OCI-LY7 (cell line): ENCODE measurements around the gene PAPOLB. TPM values are rescaled to one million over a fixed set of nuclear protein-coding genes. Genes with fewer than 3 reads are reported as not detected.

ENCODE experiments used
- BruUV-seq: library from RNA; stranded (reverse); fragments of 400-500 nt; replicated peaks from 2 replicates; lab custom pipeline; 2021; lab: Mats Ljungman, UMichigan
- CTCF ChIA-PET: fragments of 300-600 bp; sonication (Branson Sonifier 250); formaldehyde crosslinking; loops from one replicate; lab custom pipeline; 2022; ENCODE audit warnings: antibody characterized with exemption; ENCODE audit not compliant: unreplicated experiment; lab: Charles Lee
- POLR2A ChIA-PET: fragments of 300-600 bp; sonication (Branson Sonifier 250); formaldehyde crosslinking; loops from one replicate; lab custom pipeline; 2022; ENCODE audit warnings: antibody characterized with exemption; lab: Charles Lee
- DNase-seq: peaks from one replicate; pipeline ENCODE4 v3.0.0-alpha.2; 2015; ENCODE audit warnings: low spot score
- H2AFZ ChIP-seq: fragments of 200-600 bp; sonication (generic), shearing (Covaris generic); 2 replicates; pipeline ENCODE4 v1.6.1; 2014; ENCODE audit warnings: mild to moderate bottlenecking, antibody characterized with exemption, low read length, moderate library complexity
- H3K27ac ChIP-seq: fragments of 200-600 bp; sonication (generic); 2 replicates; pipeline ENCODE4 v1.5.1; 2014; ENCODE audit warnings: mixed run types, low read depth, mild to moderate bottlenecking, moderate library complexity, low read length, inconsistent platforms; ENCODE audit not compliant: poor library complexity, severe bottlenecking
- H3K36me3 ChIP-seq: fragments of 200-600 bp; sonication (generic); 2 replicates; pipeline ENCODE4 v1.6.1; 2014; ENCODE audit warnings: mild to moderate bottlenecking, antibody characterized with exemption, low read length, moderate library complexity, mixed read lengths; ENCODE audit not compliant: insufficient read depth
- H3K4me1 ChIP-seq: fragments of 200-600 bp; sonication (generic); 2 replicates; pipeline ENCODE4 v1.5.1; 2014; ENCODE audit warnings: mild to moderate bottlenecking, low read length; ENCODE audit not compliant: insufficient read depth, poor library complexity, severe bottlenecking
- H3K4me2 ChIP-seq: fragments of 200-600 bp; sonication (generic); 2 replicates; pipeline ENCODE4 v1.6.1; 2014; ENCODE audit warnings: mild to moderate bottlenecking, low read length
- H3K4me3 ChIP-seq: fragments of 200-600 bp; sonication (generic); 2 replicates; pipeline ENCODE4 v1.5.1; 2014; ENCODE audit warnings: mild to moderate bottlenecking, low read depth, low read length; ENCODE audit not compliant: poor library complexity, severe bottlenecking
- H3K79me2 ChIP-seq: fragments of 200-600 bp; sonication (generic); 2 replicates; pipeline ENCODE4 v1.6.1; 2016; ENCODE audit warnings: low read depth, mild to moderate bottlenecking, low read length, moderate library complexity, mixed read lengths; ENCODE audit not compliant: insufficient read depth
- H3K9me2 ChIP-seq: fragments of 200-600 bp; sonication (generic); 2 replicates; pipeline ENCODE4 v1.6.1; 2016; ENCODE audit warnings: mild to moderate bottlenecking, low read length, mixed read lengths; ENCODE audit not compliant: insufficient read depth
- H3K9me3 ChIP-seq: fragments of 200-600 bp; sonication (generic); 2 replicates; pipeline ENCODE4 v1.6.1; 2014; ENCODE audit warnings: mild to moderate bottlenecking, mixed run types, low read length, mixed read lengths
- H4K20me1 ChIP-seq: fragments of 200-600 bp; sonication (generic); 2 replicates; pipeline ENCODE4 v1.6.1; 2014; ENCODE audit warnings: mild to moderate bottlenecking, antibody characterized with exemption, low read length, moderate library complexity, mixed read lengths; ENCODE audit not compliant: insufficient read depth
- EZH2phosphoT487 ChIP-seq: fragments of 200-600 bp; sonication (generic); IDR thresholded peaks from 2 replicates; pipeline ENCODE4 v1.6.1; 2018; ENCODE audit warnings: low read depth, borderline replicate concordance, mild to moderate bottlenecking, mixed run types, antibody characterized with exemption, low read length, moderate library complexity, mixed read lengths
- intact Hi-C: fragments of 100-400 bp; cut with micrococcal nuclease; formaldehyde crosslinking; loops from one replicate; pipeline ENCODE4 v1.10.0; 2022; ENCODE audit not compliant: unreplicated experiment
- total RNA-seq, 2 experiments: library from RNA; depleted of rRNA in 1 of 2; stranded (reverse); fragments of >200 nt in 1 of 2; shearing (Covaris generic) in 1 of 2; gene quantifications; 2 replicates each; pipeline ENCODE4 v1.2.3, GENCODE V29; 2014 to 2022
- TF ChIP-seq, protein P1 (sequence below): fragments of 200-600 bp; sonication (generic); conservative IDR thresholded peaks from 2 replicates; pipeline ENCODE4 v1.5.1; 2014; ENCODE audit warnings: mild to moderate bottlenecking, antibody characterized with exemption, low read length, moderate library complexity, mixed read lengths

PAPOLB gene
- total RNA-seq, 2 experiments from 2014 or later: not detected

DNA sequence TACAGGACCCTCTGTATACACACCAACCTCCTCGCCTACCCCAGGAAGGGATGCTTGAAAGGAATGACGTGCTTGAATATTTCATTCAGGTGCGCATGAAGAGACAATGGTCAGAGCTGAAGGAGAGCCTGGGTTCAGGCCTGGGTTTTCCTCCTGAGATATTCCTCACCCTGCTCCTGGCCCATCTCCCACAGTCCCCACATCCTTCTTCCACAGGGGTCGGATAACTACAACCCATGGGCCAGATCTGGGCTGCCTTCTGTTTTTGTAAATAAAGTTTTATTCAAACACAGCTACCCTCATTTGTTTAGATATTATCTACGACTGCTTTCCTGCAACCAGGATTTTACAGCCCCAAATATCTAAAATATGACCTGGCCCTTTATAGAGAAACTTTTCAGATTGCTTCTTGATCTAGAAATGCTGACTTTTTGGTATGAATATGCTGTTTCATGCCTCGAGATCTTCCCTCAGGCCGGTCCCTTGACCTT, 23.5 kb upstream of the PAPOLB start:
- Histone ChIP-seq H3K4me2 (no peak overlapping the region), H3K36me3 (no peaks in the 10 kb centered on the region), H2AFZ (no peak overlapping the region), H3K27ac (no peak overlapping the region), H3K9me2 (no peaks in the 10 kb centered on the region), H3K79me2 (no peaks in the 10 kb centered on the region), H3K4me1 (no peaks in the 10 kb centered on the region), H4K20me1 (no peaks in the 10 kb centered on the region), H3K9me3 (no peaks in the 10 kb centered on the region), H3K4me3 (no peak overlapping the region)
- no TSS peak for BruUV-seq
- POLR2A ChIA-PET: interaction anchor here (0.6 kb wide), 1 partner anchor 11 kb away, joined by 3 read pairs; no protein-coding TSS in a partner anchor
- CTCF ChIA-PET: no interaction called here
- no peak for TF ChIP-seq EZH2phosphoT487
- TF ChIP-seq, protein P1, sequence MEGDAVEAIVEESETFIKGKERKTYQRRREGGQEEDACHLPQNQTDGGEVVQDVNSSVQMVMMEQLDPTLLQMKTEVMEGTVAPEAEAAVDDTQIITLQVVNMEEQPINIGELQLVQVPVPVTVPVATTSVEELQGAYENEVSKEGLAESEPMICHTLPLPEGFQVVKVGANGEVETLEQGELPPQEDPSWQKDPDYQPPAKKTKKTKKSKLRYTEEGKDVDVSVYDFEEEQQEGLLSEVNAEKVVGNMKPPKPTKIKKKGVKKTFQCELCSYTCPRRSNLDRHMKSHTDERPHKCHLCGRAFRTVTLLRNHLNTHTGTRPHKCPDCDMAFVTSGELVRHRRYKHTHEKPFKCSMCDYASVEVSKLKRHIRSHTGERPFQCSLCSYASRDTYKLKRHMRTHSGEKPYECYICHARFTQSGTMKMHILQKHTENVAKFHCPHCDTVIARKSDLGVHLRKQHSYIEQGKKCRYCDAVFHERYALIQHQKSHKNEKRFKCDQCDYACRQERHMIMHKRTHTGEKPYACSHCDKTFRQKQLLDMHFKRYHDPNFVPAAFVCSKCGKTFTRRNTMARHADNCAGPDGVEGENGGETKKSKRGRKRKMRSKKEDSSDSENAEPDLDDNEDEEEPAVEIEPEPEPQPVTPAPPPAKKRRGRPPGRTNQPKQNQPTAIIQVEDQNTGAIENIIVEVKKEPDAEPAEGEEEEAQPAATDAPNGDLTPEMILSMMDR: no peak
- intact Hi-C loops: no loop called here
- DNase-seq: no peak

DNA sequence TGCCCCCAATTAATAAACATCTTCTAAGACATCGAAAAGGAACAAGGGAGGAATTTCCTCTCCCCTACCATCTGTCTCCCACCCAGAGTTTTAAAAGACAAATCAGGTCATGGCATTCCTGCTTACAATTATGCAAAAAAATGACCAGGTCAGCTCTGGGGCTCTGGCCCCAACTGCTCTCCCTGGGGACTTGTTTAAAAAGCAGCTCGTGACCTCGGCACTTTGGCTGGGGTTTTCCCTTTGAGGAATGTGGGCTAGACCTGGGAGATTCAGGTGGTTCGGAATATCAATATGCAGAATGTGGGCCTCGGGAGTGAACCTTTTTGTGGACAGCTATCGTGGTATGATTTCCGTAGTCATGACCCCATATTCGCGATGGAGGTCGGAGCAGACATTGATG, 22.3 kb upstream of the PAPOLB start:
- no peaks in the 10 kb centered on the region for H3K36me3 ChIP-seq
- DNase-seq: no peak
- H3K9me2 ChIP-seq: no peaks in the 10 kb centered on the region
- H3K79me2 ChIP-seq: no peaks in the 10 kb centered on the region
- no peak overlapping the region for H3K27ac ChIP-seq
- TF ChIP-seq, protein P1: no peak
- no peak for TF ChIP-seq EZH2phosphoT487
- no peak overlapping the region for H3K4me3 ChIP-seq
- no peaks in the 10 kb centered on the region for H3K4me1 ChIP-seq
- H3K4me2 ChIP-seq: no peak overlapping the region
- no peaks in the 10 kb centered on the region for H3K9me3 ChIP-seq
- POLR2A ChIA-PET: interaction anchor here (0.5 kb wide), 1 partner anchor 172 kb away, joined by 3 read pairs; no protein-coding TSS in a partner anchor
- intact Hi-C loops: no loop called here
- no TSS peak for BruUV-seq
- no peak overlapping the region for H2AFZ ChIP-seq
- H4K20me1 ChIP-seq: no peaks in the 10 kb centered on the region
- CTCF ChIA-PET: no interaction called here

DNA sequence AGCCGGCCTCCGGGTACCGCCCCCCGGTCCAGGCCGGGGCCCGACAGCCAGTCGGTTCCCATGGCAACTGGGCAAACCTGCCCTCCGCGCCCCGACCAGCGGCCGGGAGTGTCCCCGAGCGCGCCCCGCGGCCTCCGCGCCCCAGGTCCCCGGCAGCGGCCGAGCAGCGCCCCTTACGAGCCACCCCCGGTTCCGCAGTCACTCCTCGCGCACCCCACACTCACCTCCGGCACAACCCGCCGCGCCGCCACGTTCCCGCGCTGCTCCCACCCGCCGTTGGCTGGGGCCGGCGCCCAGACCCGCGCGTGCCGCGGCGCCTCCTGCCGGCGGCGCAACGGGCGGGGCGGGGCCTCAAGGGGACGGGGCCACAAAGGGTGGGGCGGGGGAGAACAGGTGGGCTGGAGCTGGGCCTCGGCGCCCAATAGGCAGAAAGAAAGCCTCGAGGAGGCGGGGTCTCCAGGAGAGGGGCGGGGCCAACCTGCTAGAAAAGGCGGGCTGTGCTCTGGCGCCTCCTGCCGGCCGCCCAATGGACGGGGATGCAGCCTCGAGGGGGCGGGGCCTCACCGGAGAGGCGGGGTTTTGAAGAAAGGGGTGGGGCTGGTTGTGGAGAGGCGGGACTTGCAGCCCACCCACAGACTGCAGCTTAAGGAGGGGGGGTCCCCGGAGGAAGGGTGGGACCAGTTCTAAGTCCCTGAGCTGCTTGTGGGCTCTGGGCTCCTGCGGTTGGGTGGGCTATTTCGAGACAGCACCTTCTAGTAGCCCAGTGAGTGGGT, 21.7 kb upstream of the PAPOLB start, which contains the start of gene RADIL:
TSS of gene RADIL (minus strand) at position 345 of the 773 bp plus-strand sequence. CDS start 5,577 bp downstream, outside the sequence.
- Histone ChIP-seq H2AFZ (no peak within 1 kb of the TSS), H3K36me3 (no peaks in the 10 kb centered on the region), H3K27ac (no peak within 1 kb of the TSS), H3K79me2 (no peaks in the 10 kb centered on the region), H4K20me1 (no peaks in the 10 kb centered on the region), H3K4me2 (no peak within 1 kb of the TSS), H3K9me2 (no peaks in the 10 kb centered on the region), H3K4me3 (no peak within 1 kb of the TSS), H3K4me1 (no peaks in the 10 kb centered on the region), H3K9me3 (no peaks in the 10 kb centered on the region)
- ChIA-PET CTCF (no interaction called here), POLR2A (interaction anchor here (0.5 to 1.1 kb wide), 3 partner anchors 16 to 601 kb away, joined by 3 to 4 read pairs (median 3); no protein-coding TSS in a partner anchor)
- peak; percentile 60 for DNase-seq
- intact Hi-C loops: no loop called here
- no peak for TF ChIP-seq EZH2phosphoT487
- TF ChIP-seq, protein P1: peak; percentile 71
- BruUV-seq: no TSS peak
